Measurements from ENCODE around the gene EFHD1. TPM values are rescaled to one million over a fixed set of nuclear protein-coding genes. Genes with fewer than 3 reads are reported as not detected.

The EFHD1 gene
- total RNA-seq, 1 donor from 2014 or later: 1.6 TPM

DNA sequence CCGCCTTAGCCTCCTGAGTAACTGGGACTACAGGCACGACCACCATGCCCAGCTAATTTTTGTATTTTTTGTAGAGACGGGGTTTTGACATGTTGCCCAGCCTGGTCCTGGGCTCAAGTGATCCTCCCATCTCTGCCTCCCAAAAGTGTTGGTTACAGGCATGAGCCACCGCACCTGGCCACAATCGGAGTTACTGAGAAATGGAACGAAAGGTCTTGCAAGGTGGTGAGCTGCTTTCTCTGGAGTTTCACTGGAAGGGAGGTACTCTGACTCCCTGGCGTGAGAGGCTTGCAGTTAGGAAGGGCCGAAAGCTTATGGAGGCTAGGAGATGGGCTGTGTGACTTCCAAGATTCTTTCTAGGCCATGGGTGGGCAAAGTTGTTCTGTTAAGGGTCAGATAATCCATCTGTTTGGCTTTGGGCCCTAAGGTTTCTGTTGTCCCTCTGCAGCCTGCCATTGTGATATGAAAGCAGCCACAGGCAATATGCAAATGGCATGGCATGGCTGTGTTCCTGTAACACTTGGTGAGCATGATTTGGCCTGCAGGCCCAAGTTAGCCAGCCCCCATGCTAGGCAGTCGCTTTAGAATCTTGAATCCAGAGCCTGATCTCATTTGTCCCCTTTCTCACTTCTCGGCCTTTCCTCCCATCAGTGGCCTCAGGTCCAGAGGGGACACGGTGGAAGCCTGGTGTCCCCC is 7.9 kb downstream of the EFHD1 start:
- H3K36me3 Mint-ChIP-seq (ENCODE audit: low read depth, unreplicated experiment): no peaks in the 10 kb centered on the region
- no peaks in the 10 kb centered on the region for H3K9me3 Mint-ChIP-seq (ENCODE audit: unreplicated experiment)
- DNase-seq (ENCODE audit: low spot score): no peak
- H3K4me1 Mint-ChIP-seq (ENCODE audit: unreplicated experiment): peaks cover 3% of the 10 kb centered on the region
- TF ChIP-seq, protein P1, sequence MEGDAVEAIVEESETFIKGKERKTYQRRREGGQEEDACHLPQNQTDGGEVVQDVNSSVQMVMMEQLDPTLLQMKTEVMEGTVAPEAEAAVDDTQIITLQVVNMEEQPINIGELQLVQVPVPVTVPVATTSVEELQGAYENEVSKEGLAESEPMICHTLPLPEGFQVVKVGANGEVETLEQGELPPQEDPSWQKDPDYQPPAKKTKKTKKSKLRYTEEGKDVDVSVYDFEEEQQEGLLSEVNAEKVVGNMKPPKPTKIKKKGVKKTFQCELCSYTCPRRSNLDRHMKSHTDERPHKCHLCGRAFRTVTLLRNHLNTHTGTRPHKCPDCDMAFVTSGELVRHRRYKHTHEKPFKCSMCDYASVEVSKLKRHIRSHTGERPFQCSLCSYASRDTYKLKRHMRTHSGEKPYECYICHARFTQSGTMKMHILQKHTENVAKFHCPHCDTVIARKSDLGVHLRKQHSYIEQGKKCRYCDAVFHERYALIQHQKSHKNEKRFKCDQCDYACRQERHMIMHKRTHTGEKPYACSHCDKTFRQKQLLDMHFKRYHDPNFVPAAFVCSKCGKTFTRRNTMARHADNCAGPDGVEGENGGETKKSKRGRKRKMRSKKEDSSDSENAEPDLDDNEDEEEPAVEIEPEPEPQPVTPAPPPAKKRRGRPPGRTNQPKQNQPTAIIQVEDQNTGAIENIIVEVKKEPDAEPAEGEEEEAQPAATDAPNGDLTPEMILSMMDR (IDR thresholded peaks at IDR 0.05; ENCODE audit: unreplicated experiment): no peak
- H3K4me3 Mint-ChIP-seq (ENCODE audit: unreplicated experiment): no peak overlapping the region
- H3K27me3 Mint-ChIP-seq (ENCODE audit: unreplicated experiment): peaks cover 8% of the 10 kb centered on the region
- no peak overlapping the region for H3K27ac Mint-ChIP-seq (ENCODE audit: unreplicated experiment)

DNA sequence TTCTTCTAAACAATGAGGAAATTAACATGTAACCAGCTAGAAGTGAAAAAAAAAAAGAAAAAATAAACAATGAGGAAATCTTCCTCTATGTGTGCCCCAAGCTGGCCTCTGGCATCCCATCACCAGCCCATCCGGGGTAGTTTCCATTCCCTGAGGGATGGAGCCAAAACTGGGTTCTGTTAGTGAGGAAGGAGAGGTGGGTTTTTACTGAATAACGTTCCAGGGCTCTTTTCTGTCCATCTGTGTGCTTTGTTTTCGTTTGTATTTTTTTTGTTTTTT is 9.7 kb downstream of the EFHD1 start:
- peaks cover 9% of the 10 kb centered on the region for H3K27me3 Mint-ChIP-seq (ENCODE audit: unreplicated experiment)
- no peak overlapping the region for H3K27ac Mint-ChIP-seq (ENCODE audit: unreplicated experiment)
- peaks cover 3% of the 10 kb centered on the region for H3K4me1 Mint-ChIP-seq (ENCODE audit: unreplicated experiment)
- H3K36me3 Mint-ChIP-seq (ENCODE audit: low read depth, unreplicated experiment): no peaks in the 10 kb centered on the region
- TF ChIP-seq, protein P1 (IDR thresholded peaks at IDR 0.05; ENCODE audit: unreplicated experiment): no peak
- DNase-seq (ENCODE audit: low spot score): no peak
- H3K4me3 Mint-ChIP-seq (ENCODE audit: unreplicated experiment): no peak overlapping the region
- no peaks in the 10 kb centered on the region for H3K9me3 Mint-ChIP-seq (ENCODE audit: unreplicated experiment)

DNA sequence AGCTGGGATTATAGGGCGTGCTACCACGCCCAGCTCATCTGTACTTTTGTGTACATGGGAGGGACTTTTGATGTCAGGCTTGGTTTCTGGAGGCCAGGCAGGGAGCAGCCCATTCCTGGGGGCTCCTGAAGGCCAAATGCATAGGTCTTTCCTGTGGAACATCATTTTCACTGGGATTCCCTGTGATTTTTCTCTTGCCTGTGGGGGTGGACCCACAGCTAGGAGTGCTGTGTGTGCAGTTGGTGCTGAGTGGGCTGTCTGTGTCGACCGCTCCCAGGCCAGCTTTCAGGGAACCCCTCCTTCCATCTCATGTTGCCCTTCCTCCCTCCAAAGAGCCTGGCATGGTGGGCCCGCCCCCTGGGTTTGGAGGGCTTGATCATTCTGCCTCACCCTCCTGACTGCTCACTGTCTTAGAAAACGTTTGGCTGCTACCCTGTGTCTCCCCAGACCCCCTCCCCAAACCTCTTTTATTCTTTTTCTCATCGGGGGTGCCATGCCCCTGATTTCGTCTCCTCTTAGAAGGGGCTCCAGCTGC is 10.5 kb downstream of the EFHD1 start:
- Mint-ChIP-seq H3K4me1 (ENCODE audit: unreplicated experiment) (peaks cover 3% of the 10 kb centered on the region), H3K27me3 (ENCODE audit: unreplicated experiment) (peaks cover 7% of the 10 kb centered on the region), H3K9me3 (ENCODE audit: unreplicated experiment) (no peaks in the 10 kb centered on the region), H3K36me3 (ENCODE audit: low read depth, unreplicated experiment) (no peaks in the 10 kb centered on the region), H3K27ac (ENCODE audit: unreplicated experiment) (no peak overlapping the region), H3K4me3 (ENCODE audit: unreplicated experiment) (no peak overlapping the region)
- no peak for DNase-seq (ENCODE audit: low spot score)
- TF ChIP-seq, protein P1 (IDR thresholded peaks at IDR 0.05; ENCODE audit: unreplicated experiment): no peak

DNA sequence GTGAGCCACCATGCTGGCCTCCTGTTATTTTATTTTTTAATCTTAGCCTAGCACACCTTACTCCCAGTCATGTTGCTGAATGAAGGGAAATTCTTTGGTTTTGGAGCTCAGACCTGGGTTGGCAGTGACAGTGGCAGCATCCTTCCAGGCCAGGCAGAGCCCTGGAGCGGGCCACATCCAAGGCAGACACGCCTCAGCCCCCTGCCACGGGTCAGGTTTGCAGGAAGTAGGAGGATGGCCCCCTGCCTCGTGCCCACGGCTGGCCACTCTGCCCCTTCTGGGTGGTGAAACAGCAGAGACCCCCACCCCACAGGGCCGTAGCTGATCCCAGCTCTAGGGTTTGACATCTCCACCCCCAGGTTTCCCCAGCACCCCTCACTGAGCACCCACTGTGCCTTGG is 11.7 kb downstream of the EFHD1 start:
- TF ChIP-seq, protein P1 (IDR thresholded peaks at IDR 0.05; ENCODE audit: unreplicated experiment): no peak
- DNase-seq (ENCODE audit: low spot score): no peak
- Mint-ChIP-seq H3K9me3 (ENCODE audit: unreplicated experiment) (no peaks in the 10 kb centered on the region), H3K36me3 (ENCODE audit: low read depth, unreplicated experiment) (no peaks in the 10 kb centered on the region), H3K27me3 (ENCODE audit: unreplicated experiment) (peaks cover 5% of the 10 kb centered on the region), H3K4me1 (ENCODE audit: unreplicated experiment) (peaks cover 3% of the 10 kb centered on the region), H3K27ac (ENCODE audit: unreplicated experiment) (no peak overlapping the region), H3K4me3 (ENCODE audit: unreplicated experiment) (no peak overlapping the region)

DNA sequence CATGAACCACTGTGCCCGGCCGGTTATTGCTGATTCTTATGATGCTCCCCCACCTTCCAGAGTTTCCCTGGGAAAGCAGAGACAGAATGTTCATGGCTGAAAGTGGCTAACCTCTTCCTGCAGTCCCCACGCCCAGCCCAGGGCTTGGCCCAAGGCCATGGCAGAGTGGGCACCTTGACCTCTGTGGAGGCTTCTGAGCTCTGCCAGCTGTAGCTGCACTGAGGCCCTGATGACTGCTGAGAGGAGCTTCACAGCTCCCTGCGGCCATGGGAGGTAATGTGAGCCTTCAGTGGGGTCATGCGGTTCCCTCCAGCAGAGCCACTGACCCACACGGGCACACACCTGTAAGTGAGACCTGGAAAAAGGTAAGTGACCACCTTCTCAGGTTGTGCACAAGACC is 13.3 kb downstream of the EFHD1 start:
- Mint-ChIP-seq H3K36me3 (ENCODE audit: low read depth, unreplicated experiment) (no peaks in the 10 kb centered on the region), H3K4me3 (ENCODE audit: unreplicated experiment) (no peak overlapping the region), H3K27ac (ENCODE audit: unreplicated experiment) (no peak overlapping the region), H3K4me1 (ENCODE audit: unreplicated experiment) (peaks cover 3% of the 10 kb centered on the region), H3K27me3 (ENCODE audit: unreplicated experiment) (peaks cover 5% of the 10 kb centered on the region), H3K9me3 (ENCODE audit: unreplicated experiment) (no peaks in the 10 kb centered on the region)
- no peak for DNase-seq (ENCODE audit: low spot score)
- TF ChIP-seq, protein P1 (IDR thresholded peaks at IDR 0.05; ENCODE audit: unreplicated experiment): no peak
